SK-N-SH treated with all-trans-retinoic acid at 6 μM for 48 hours (cell line): ENCODE measurements around the gene MT4.
A peak's percentile ranks its signal among the peaks of the same experiment; 100 is the strongest.

ENCODE experiments used
- ATAC-seq: fragments of 200-7000 bp; cut with Tn5 transposase; 3 replicates; pipeline ENCODE4 v1.9.1; 2020; ENCODE audit warnings: mild to moderate bottlenecking, moderate library complexity
- ARNTL ChIP-seq: fragments of 450-650 bp; formaldehyde crosslinking; IDR thresholded peaks from 2 replicates; pipeline ENCODE4 v1.5.0; 2020; ENCODE audit warnings: low read depth, mild to moderate bottlenecking, moderate library complexity, borderline replicate concordance
- BACH2 ChIP-seq: fragments of 250-450 bp; sonication (Bioruptor Pico); IDR thresholded peaks from 2 replicates; pipeline ENCODE4 v1.9.0; 2021; ENCODE audit warnings: mild to moderate bottlenecking, borderline replicate concordance
- CREB5 ChIP-seq: fragments of 250-450 bp; sonication (Bioruptor Pico); IDR thresholded peaks from 2 replicates; pipeline ENCODE4 v1.5.1; 2020; ENCODE audit warnings: low read depth, mild to moderate bottlenecking, moderate library complexity
- CSDC2 ChIP-seq: fragments of 250-450 bp; sonication (Bioruptor Pico); IDR thresholded peaks from 2 replicates; pipeline ENCODE4 v1.5.0; 2020; ENCODE audit warnings: mild to moderate bottlenecking, moderate library complexity
- ESRRG ChIP-seq: fragments of 250-450 bp; sonication (Bioruptor Pico); IDR thresholded peaks from 2 replicates; pipeline ENCODE4 v1.6.1; 2021; ENCODE audit warnings: mild to moderate bottlenecking
- GLIS3 ChIP-seq: fragments of 250-450 bp; sonication (Bioruptor Pico); IDR thresholded peaks from 2 replicates; pipeline ENCODE4 v1.5.0; 2020; ENCODE audit warnings: mild to moderate bottlenecking, moderate library complexity
- OSR1 ChIP-seq: fragments of 250-450 bp; sonication (Bioruptor Pico); IDR thresholded peaks from 2 replicates; pipeline ENCODE4 v1.8.0; 2022; ENCODE audit warnings: moderate library complexity, mild to moderate bottlenecking, inconsistent platforms
- PATZ1 ChIP-seq: fragments of 250-450 bp; sonication (Bioruptor Pico); IDR thresholded peaks from 2 replicates; pipeline ENCODE4 v1.8.0; 2020; ENCODE audit warnings: mild to moderate bottlenecking, moderate library complexity, borderline replicate concordance
- POU6F1 ChIP-seq: fragments of 250-450 bp; sonication (Bioruptor Pico); IDR thresholded peaks from 2 replicates; pipeline ENCODE4 v1.8.0; 2021; ENCODE audit warnings: low read depth, mild to moderate bottlenecking, moderate library complexity, borderline replicate concordance
- PPARA ChIP-seq: fragments of 250-450 bp; sonication (Bioruptor Pico); IDR thresholded peaks from 2 replicates; pipeline ENCODE4 v1.5.0; 2020; ENCODE audit warnings: mild to moderate bottlenecking, borderline replicate concordance
- RARB ChIP-seq: fragments of 250-450 bp; sonication (Bioruptor Pico); IDR thresholded peaks from 2 replicates; pipeline ENCODE4 v1.8.0; 2021; ENCODE audit warnings: mild to moderate bottlenecking, moderate library complexity
- SNAI2 ChIP-seq: fragments of 250-450 bp; sonication (Bioruptor Pico); IDR thresholded peaks from 2 replicates; pipeline ENCODE4 v1.5.0; 2020; ENCODE audit warnings: mild to moderate bottlenecking, moderate library complexity
- TCF4 ChIP-seq: fragments of 250-450 bp; sonication (Bioruptor Pico); IDR thresholded peaks from 2 replicates; pipeline ENCODE4 v1.8.0; 2021; ENCODE audit warnings: mild to moderate bottlenecking, moderate library complexity, borderline replicate concordance
- TOX ChIP-seq: fragments of 250-450 bp; sonication (Bioruptor Pico); IDR thresholded peaks from 2 replicates; pipeline ENCODE4 v1.8.0; 2021; ENCODE audit warnings: mild to moderate bottlenecking, moderate library complexity, borderline replicate concordance
- ZC3H10 ChIP-seq: fragments of 250-450 bp; sonication (Bioruptor Pico); IDR thresholded peaks from 2 replicates; pipeline ENCODE4 v1.5.1; 2021; ENCODE audit warnings: mild to moderate bottlenecking, moderate library complexity
- ZFP3 ChIP-seq: fragments of 250-450 bp; sonication (Bioruptor Pico); IDR thresholded peaks from 2 replicates; pipeline ENCODE4 v1.5.0; 2020; ENCODE audit warnings: mild to moderate bottlenecking, moderate library complexity
- ZFP30 ChIP-seq: fragments of 450-650 bp; formaldehyde crosslinking; IDR thresholded peaks from 2 replicates; pipeline ENCODE4 v1.5.0; 2022; ENCODE audit warnings: mild to moderate bottlenecking, moderate library complexity
- ZNF70 ChIP-seq: fragments of 450-650 bp; formaldehyde crosslinking; IDR thresholded peaks from 2 replicates; pipeline ENCODE4 v1.5.0; 2020; ENCODE audit warnings: mild to moderate bottlenecking, moderate library complexity
- ZNF8 ChIP-seq: fragments of 450-650 bp; formaldehyde crosslinking; IDR thresholded peaks from 2 replicates; pipeline ENCODE4 v1.5.0; 2020; ENCODE audit warnings: mild to moderate bottlenecking, moderate library complexity
- TF ChIP-seq, protein P1 (sequence below): fragments of 250-450 bp; sonication (Bioruptor Pico); IDR thresholded peaks from 2 replicates; pipeline ENCODE4 v1.5.1; 2021; ENCODE audit warnings: mild to moderate bottlenecking, moderate library complexity

Gene MT4

GRCh38 chr16:56518425-56518824, 46.4 kb upstream of the MT4 start:
- no peak for ATAC-seq
- TF ChIP-seq RARB (CRISPR knock-in tag) (no peak), OSR1 (CRISPR knock-in tag) (no peak), GLIS3 (CRISPR knock-in tag) (no peak), PPARA (no peak), CREB5 (CRISPR knock-in tag) (no peak), POU6F1 (CRISPR knock-in tag) (no peak), TCF4 (CRISPR knock-in tag) (no peak), SNAI2 (CRISPR knock-in tag) (no peak), ESRRG (CRISPR knock-in tag) (no peak), ZNF8 (no peak), CSDC2 (CRISPR knock-in tag) (no peak), ZC3H10 (no peak), ZFP3 (no peak), ZFP30 (CRISPR knock-in tag) (no peak), ZNF70 (no peak)
- TF ChIP-seq, protein P1, sequence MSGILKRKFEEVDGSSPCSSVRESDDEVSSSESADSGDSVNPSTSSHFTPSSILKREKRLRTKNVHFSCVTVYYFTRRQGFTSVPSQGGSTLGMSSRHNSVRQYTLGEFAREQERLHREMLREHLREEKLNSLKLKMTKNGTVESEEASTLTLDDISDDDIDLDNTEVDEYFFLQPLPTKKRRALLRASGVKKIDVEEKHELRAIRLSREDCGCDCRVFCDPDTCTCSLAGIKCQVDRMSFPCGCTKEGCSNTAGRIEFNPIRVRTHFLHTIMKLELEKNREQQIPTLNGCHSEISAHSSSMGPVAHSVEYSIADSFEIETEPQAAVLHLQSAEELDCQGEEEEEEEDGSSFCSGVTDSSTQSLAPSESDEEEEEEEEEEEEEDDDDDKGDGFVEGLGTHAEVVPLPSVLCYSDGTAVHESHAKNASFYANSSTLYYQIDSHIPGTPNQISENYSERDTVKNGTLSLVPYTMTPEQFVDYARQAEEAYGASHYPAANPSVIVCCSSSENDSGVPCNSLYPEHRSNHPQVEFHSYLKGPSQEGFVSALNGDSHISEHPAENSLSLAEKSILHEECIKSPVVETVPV (CRISPR knock-in tag): no peak

GRCh38 chr16:56519459-56520250, 45.2 kb upstream of the MT4 start, which contains the start of gene BBS2:
TSS of gene BBS2 (minus strand) at chr16:56520024. CDS start at chr16:56519862, 162 bp downstream.
- ATAC-seq: peak; percentile 97
- TF ChIP-seq RARB (CRISPR knock-in tag) (no peak), ZC3H10 (no peak), ZFP3 (0 out of 2 replicates have a peak, but pooled peaks have one; percentile 16)

DNA sequence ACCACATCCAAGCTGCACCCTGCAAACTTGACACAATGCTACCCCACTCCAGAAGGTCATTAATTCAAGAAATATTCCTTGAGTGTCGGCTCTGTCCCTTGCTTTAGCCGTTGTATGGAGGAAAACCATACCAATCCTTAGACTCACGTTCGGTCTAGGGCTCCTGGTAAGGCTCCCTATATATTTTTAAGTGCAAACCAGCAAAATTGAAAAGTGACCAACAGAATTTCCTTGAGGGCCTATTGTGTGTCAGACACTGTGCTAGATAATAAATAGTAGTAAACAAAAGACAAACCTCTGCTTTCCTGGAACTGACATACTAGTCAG, 44.7 kb upstream of the MT4 start:
- ATAC-seq: peak; percentile 43
- no peak for TF ChIP-seq ARNTL (CRISPR knock-in tag)
- TF ChIP-seq SNAI2 (CRISPR knock-in tag): no peak
- TF ChIP-seq BACH2: no peak
- no peak for TF ChIP-seq POU6F1 (CRISPR knock-in tag)
- no peak for TF ChIP-seq ZFP3
- TF ChIP-seq PATZ1 (CRISPR knock-in tag): no peak
- no peak for TF ChIP-seq ESRRG (CRISPR knock-in tag)
- TF ChIP-seq TOX (CRISPR knock-in tag): no peak
- TF ChIP-seq CSDC2 (CRISPR knock-in tag): no peak
- TF ChIP-seq, protein P1 (CRISPR knock-in tag): no peak
